MM.1S (cell line): ENCODE measurements around the gene ZKSCAN3.

Experiments
- EZH2 ChIP-seq: fragments of 300-600 bp; sonication (generic); optimal IDR thresholded peaks from 2 replicates; pipeline ENCODE3; 2017; ENCODE audit warnings: low read depth, mild to moderate bottlenecking, antibody characterized with exemption, low read length, mixed read lengths
- TF ChIP-seq, protein P1 (sequence below): fragments of 300-600 bp; sonication (generic); IDR thresholded peaks from 2 replicates; pipeline ENCODE4 v1.5.1; 2016; ENCODE audit warnings: antibody characterized with exemption, low read length, mixed read lengths

DNA sequence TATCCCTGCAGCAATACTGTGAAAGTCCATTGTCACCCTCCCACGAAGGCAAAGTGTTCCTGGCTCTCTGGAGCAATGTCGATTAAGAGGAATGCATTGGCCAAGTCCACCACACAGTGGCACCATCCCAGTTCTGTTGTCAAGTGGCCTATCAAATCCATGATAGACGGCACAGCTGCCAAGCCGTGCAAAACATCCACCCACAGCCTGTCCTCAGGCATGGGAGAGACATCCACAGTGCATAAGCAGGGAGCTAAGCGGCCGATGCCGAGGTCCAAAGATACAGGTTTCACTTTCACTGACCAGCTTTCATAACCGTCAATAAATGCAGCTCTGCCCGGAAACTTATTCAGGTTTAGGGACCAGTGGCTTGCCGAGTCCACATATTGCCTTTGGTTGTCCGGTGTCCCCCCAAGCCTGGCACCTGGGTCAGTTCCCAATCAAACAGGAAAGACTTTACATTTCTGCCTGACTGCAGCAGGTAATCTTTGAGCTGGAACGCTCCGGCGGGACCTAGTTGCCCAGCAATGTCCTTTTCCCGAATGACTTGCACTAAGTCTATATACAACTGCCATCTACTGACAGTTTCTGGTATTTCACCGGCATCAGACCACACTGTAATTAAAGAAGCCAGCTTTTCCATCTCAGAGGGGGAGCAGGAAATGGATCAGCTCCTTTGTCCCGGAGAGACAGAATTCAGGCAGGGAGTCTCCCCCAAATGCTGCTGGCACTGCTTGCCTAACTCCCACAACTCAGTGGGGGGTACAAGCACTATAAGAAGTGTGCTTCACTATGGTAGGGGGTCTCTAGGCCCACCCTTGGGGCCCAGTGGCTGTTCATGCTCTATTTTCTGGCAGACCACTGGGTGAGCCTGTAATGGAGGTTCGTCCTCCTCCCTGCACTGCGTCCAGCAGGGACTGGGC, 6.3 kb downstream of the ZKSCAN3 start:
- TF ChIP-seq EZH2 = no peak
- TF ChIP-seq, protein P1, sequence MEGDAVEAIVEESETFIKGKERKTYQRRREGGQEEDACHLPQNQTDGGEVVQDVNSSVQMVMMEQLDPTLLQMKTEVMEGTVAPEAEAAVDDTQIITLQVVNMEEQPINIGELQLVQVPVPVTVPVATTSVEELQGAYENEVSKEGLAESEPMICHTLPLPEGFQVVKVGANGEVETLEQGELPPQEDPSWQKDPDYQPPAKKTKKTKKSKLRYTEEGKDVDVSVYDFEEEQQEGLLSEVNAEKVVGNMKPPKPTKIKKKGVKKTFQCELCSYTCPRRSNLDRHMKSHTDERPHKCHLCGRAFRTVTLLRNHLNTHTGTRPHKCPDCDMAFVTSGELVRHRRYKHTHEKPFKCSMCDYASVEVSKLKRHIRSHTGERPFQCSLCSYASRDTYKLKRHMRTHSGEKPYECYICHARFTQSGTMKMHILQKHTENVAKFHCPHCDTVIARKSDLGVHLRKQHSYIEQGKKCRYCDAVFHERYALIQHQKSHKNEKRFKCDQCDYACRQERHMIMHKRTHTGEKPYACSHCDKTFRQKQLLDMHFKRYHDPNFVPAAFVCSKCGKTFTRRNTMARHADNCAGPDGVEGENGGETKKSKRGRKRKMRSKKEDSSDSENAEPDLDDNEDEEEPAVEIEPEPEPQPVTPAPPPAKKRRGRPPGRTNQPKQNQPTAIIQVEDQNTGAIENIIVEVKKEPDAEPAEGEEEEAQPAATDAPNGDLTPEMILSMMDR = peak; percentile 77
